K562 (cell line): Measurements from ENCODE around the gene SAE1. TPM values are rescaled to one million over a fixed set of nuclear protein-coding genes. Genes with fewer than 3 reads are reported as not detected.

Experiments used
- BCLAF1 ChIP-seq, 2 experiments: fragments of 450-650 bp in 1 of 2; IDR thresholded peaks; 2 replicates each; pipeline ENCODE4 v1.6.1; 2011 to 2017; ENCODE audit warnings: low read depth in 2 of 2, antibody characterized with exemption in 1 of 2, borderline replicate concordance in 1 of 2, low read length in 1 of 2, mild to moderate bottlenecking in 1 of 2, mixed read lengths in 1 of 2; ENCODE audit not compliant: control insufficient read depth in 1 of 2
- CSDE1 ChIP-seq, 2 experiments: fragments of 450-650 bp; IDR thresholded peaks; 2 replicates each; pipeline ENCODE4 v1.6.1; 2016; ENCODE audit warnings: mild to moderate bottlenecking in 1 of 2
- GABPB1 ChIP-seq: sonication (generic); formaldehyde crosslinking; IDR thresholded peaks from 2 replicates; pipeline ENCODE4 v1.8.0; 2022; ENCODE audit warnings: mild to moderate bottlenecking, missing genetic modification reagents
- GABPB2 ChIP-seq: fragments of 250-450 bp; sonication (Bioruptor Pico); conservative IDR thresholded peaks from 2 replicates; pipeline ENCODE4 v1.5.1; 2021; ENCODE audit warnings: mild to moderate bottlenecking
- JUND ChIP-seq, 2 experiments: IDR thresholded peaks; 2 replicates in 1 of 2; 3 replicates in 1 of 2; pipeline ENCODE4 v1.6.1; 2011; ENCODE audit warnings: borderline replicate concordance in 2 of 2, low read depth in 2 of 2, low read length in 2 of 2, improper control_type of control experiment in 1 of 2, missing biosample characterization in 1 of 2, missing genetic modification characterization in 1 of 2, missing genetic modification reagents in 1 of 2
- MXD1 ChIP-seq: fragments of 250-450 bp; sonication (Bioruptor Pico); IDR thresholded peaks from 2 replicates; pipeline ENCODE4 v1.8.0; 2021; ENCODE audit warnings: borderline replicate concordance, mild to moderate bottlenecking, moderate library complexity; ENCODE audit not compliant: poor library complexity, severe bottlenecking
- NFIC ChIP-seq: fragments of 450-650 bp; IDR thresholded peaks from 2 replicates; pipeline ENCODE4 v1.6.1; 2017; ENCODE audit warnings: mild to moderate bottlenecking, inconsistent platforms
- NFIX ChIP-seq: fragments of 250-450 bp; sonication (Bioruptor Pico); IDR thresholded peaks from 2 replicates; pipeline ENCODE4 v1.4.0; 2020; ENCODE audit warnings: low read depth, mild to moderate bottlenecking, moderate library complexity
- SIX5 ChIP-seq, 2 experiments: IDR thresholded peaks; 2 replicates each; pipeline ENCODE4 v1.6.1; 2011; ENCODE audit warnings: low read length in 2 of 2, borderline replicate concordance in 1 of 2, low read depth in 1 of 2, mild to moderate bottlenecking in 1 of 2, moderate library complexity in 1 of 2; ENCODE audit not compliant: insufficient read depth in 1 of 2
- SMARCA5 ChIP-seq: fragments of 450-650 bp; IDR thresholded peaks from 2 replicates; pipeline ENCODE4 v1.6.1; 2016
- ZBTB1 ChIP-seq: sonication (generic); formaldehyde crosslinking; IDR thresholded peaks from 2 replicates; pipeline ENCODE4 v1.8.1; 2023; ENCODE audit warnings: missing genetic modification reagents, low read depth, mild to moderate bottlenecking, borderline replicate concordance
- ZBTB33 ChIP-seq: sonication (generic); formaldehyde crosslinking; IDR thresholded peaks from 2 replicates; pipeline ENCODE4 v1.8.1; 2023; ENCODE audit warnings: mild to moderate bottlenecking, missing genetic modification reagents
- ZBTB5 ChIP-seq: fragments of 450-650 bp; IDR thresholded peaks from 2 replicates; pipeline ENCODE4 v1.6.1; 2017; ENCODE audit warnings: antibody characterized with exemption
- ZNF232 ChIP-seq: sonication (generic); formaldehyde crosslinking; IDR thresholded peaks from 2 replicates; pipeline ENCODE4 v1.8.0; 2022; ENCODE audit warnings: mild to moderate bottlenecking, missing genetic modification reagents
- ZNF311 ChIP-seq: fragments of 250-450 bp; sonication (Bioruptor Pico); IDR thresholded peaks from 2 replicates; pipeline ENCODE4 v1.4.0; 2020; ENCODE audit warnings: mild to moderate bottlenecking, moderate library complexity
- polyA plus RNA-seq, 8 experiments: library from polyadenylated mRNA; depleted of rRNA in 4 of 8; stranded (reverse) in 5 of 8; unstranded in 3 of 8; fragments of >200 nt; fragmentation: Nextera tagmentation in 2 of 8; fragmentation: Illumina TruSeq in 1 of 8; extraction: Ambion mirVana in 2 of 8; extraction: Trizol in 1 of 8; gene quantifications; 2 replicates each; pipeline versions ENCODE4 v1.2.1 to v1.2.3, GENCODE V29; 2011 to 2014; ENCODE audit warnings: inconsistent platforms in 1 of 8, missing spikeins in 1 of 8
- total RNA-seq, 7 experiments: library from RNA; depleted of rRNA in 6 of 7; stranded (reverse); fragments of >200 nt in 6 of 7; fragmentation: Illumina TruSeq in 2 of 7; extraction: Trizol in 2 of 7; gene quantifications; 2 replicates each; pipeline versions ENCODE4 v1.2.1 to v1.2.3, GENCODE V29; 2011 to 2021; ENCODE audit warnings: low replicate concordance in 1 of 7

The SAE1 gene
- total and polyA plus RNA-seq, 9 of the 15 experiments (the other 6 are each of a cell fraction or from before 2014, with no cell fraction given), result 82.8 to 299 (median 217) TPM

GRCh38 chr19:47112166-47112996 lies 18.3 kb upstream of the SAE1 start (continued):
- TF ChIP-seq ZBTB5 (no peak), MXD1 (CRISPR knock-in tag) (peak; percentile 8), JUND (IDR thresholded peaks at IDR 0.05; ENCODE audit: borderline replicate concordance, low read depth, low read length) (peak; percentile 11; the same call in 1 of the 2 replicates), JUND (tag; IDR thresholded peaks at IDR 0.05; ENCODE audit: borderline replicate concordance, low read depth, low read length) (no peak; the same call in 2 of the 3 replicates), GABPB1 (CRISPR knock-in tag) (peak; percentile 47; the same call in 1 of the 2 replicates), CSDE1 (IDR thresholded peaks at IDR 0.05) (peak in 1 of 2 experiments; percentile 79; a peak in 2 of 4 replicates), SIX5 (IDR thresholded peaks at IDR 0.05; ENCODE audit: borderline replicate concordance in 1 of 2, insufficient read depth in 1 of 2, low read depth in 1 of 2, low read length in 2 of 2) (no peak), GABPB2 (CRISPR knock-in tag) (no peak), NFIX (CRISPR knock-in tag) (no peak), ZBTB1 (CRISPR knock-in tag) (peak; percentile 70; the same call in 1 of the 2 replicates), ZNF311 (CRISPR knock-in tag) (peak; percentile 56; the same call in 1 of the 2 replicates), NFIC (peak; percentile 69), BCLAF1 (IDR thresholded peaks at IDR 0.05; ENCODE audit: borderline replicate concordance in 1 of 2, control insufficient read depth in 1 of 2, low read depth in 2 of 2, low read length in 1 of 2) (0 out of 4 replicates have a peak, but pooled peaks of 1 of the 2 experiments have one; percentile 31), ZNF232 (CRISPR knock-in tag) (peak; percentile 54; the same call in 1 of the 2 replicates), SMARCA5 (no peak), ZBTB33 (no peak)
